Heart left ventricle (tissue), 13 donors: Measurements from ENCODE around the gene DNAH17.

Experiments used
- CTCF ChIP-seq, 12 donors: fragments of 200-600 bp; sonication (generic) in 4 of 12; IDR thresholded peaks; one replicate each; pipeline versions ENCODE4 v1.5.0 to v1.8.0; 2018 to 2022; ENCODE audit warnings: antibody characterized with exemption in 12 of 12, mild to moderate bottlenecking in 5 of 12
- POLR2A ChIP-seq, 2 donors: fragments of 450-650 bp; IDR thresholded peaks; one replicate each; pipeline ENCODE4 v1.6.1; 2017; ENCODE audit warnings: antibody characterized with exemption in 2 of 2, mild to moderate bottlenecking in 2 of 2, moderate library complexity in 2 of 2
- donor health status: ischemic (EF 13 %, LVEDD 7.1; RV severe dilation, severe dysfunction).
- donor health status: DM: no; HTN: yes; CAD: no.
- donor health status: DM: no; HTN: no; CAD: no.
- donor health status: ischemic (EF 25% LVEDD 6.9; RV normal size, moderate dysfunction).
- donor health status: ischemic (EF 25% LVEDD 5.7; RV mildly dilated, moderate dysfunction).
- donor health status: ischemic (EF 35%, LVEDD 5.7; RV mildly dilated, moderate dysfunction).
- donor health status: nonischemic (EF 11% LVEDD 7.7; RV severe dilation, severe dysfunction).
- donor health status: DM: yes; HTN: yes; CAD: no.
- donor health status: PGD.
- donor health status: ischemic (EF 29% LVEDD 5.4; RV normal size, mild dysfunction).
- donor health status: nonischemic (EF 23%, LVEDD 6.1; RV moderate dilation, normal function).

GRCh38 chr17:78411241-78411857 lies 165.8 kb downstream of the DNAH17 start:
- no peak for TF ChIP-seq CTCF (IDR thresholded peaks at IDR 0.05)
- no peak for TF ChIP-seq POLR2A (IDR thresholded peaks at IDR 0.05)
